WERI-Rb-1 (cell line): ENCODE results near the gene CAP2.
"Not testable (repeated sequence)": the region's sequence is repeated elsewhere in the genome, so short reads cannot be mapped to it uniquely, and the experiment has no call there.

Experiments
- DNase-seq: peaks from one replicate; pipeline ENCODE4 v3.0.0-alpha.2; 2020
- H3K27ac ChIP-seq: fragments of 250-450 bp; sonication (Bioruptor Pico); 2 replicates; pipeline ENCODE4 v1.5.1; 2020; ENCODE audit warnings: mild to moderate bottlenecking, moderate library complexity
- H3K27me3 ChIP-seq: fragments of 250-450 bp; sonication (Bioruptor Pico); 2 replicates; pipeline ENCODE4 v1.5.1; 2021; ENCODE audit warnings: mild to moderate bottlenecking, low read depth, moderate library complexity; ENCODE audit not compliant: insufficient read depth, severe bottlenecking
- H3K36me3 ChIP-seq: fragments of 250-450 bp; sonication (Bioruptor Pico); 2 replicates; pipeline ENCODE4 v1.5.1; 2020; ENCODE audit warnings: mild to moderate bottlenecking, moderate library complexity
- H3K4me3 ChIP-seq: 2 replicates; pipeline ENCODE4 v1.5.1; 2011; ENCODE audit warnings: low read depth, mild to moderate bottlenecking, control low read depth, low read length
- H3K9me3 ChIP-seq: fragments of 250-450 bp; sonication (Bioruptor Pico); 2 replicates; pipeline ENCODE4 v1.5.1; 2021; ENCODE audit warnings: mild to moderate bottlenecking, moderate library complexity; ENCODE audit not compliant: severe bottlenecking
- TF ChIP-seq, protein P1 (sequence below): IDR thresholded peaks from 2 replicates; pipeline ENCODE4 v1.5.1; 2011; ENCODE audit warnings: low read depth, mild to moderate bottlenecking, control low read depth, inconsistent platforms, low read length

The CAP2 gene

DNA sequence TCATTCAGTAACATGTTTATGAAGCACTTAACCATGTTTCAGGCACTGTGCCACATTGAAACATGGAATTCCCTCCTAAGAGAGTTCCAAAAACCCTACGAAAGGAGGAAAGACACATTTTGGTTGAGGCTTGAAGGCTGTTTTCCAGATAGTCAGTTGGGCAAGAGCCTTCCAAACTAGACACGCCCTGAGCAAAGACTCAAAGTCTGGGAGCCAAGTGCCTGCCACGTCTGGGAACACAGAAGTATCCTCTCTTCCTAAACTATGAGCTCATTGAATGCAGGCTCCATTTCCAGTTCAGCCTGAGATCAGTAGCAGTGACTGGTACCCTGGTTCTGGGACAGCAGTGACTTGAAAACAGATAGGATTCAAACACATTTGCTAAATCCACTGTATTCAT is 132.2 kb downstream of the CAP2 start:
- TF ChIP-seq, protein P1, sequence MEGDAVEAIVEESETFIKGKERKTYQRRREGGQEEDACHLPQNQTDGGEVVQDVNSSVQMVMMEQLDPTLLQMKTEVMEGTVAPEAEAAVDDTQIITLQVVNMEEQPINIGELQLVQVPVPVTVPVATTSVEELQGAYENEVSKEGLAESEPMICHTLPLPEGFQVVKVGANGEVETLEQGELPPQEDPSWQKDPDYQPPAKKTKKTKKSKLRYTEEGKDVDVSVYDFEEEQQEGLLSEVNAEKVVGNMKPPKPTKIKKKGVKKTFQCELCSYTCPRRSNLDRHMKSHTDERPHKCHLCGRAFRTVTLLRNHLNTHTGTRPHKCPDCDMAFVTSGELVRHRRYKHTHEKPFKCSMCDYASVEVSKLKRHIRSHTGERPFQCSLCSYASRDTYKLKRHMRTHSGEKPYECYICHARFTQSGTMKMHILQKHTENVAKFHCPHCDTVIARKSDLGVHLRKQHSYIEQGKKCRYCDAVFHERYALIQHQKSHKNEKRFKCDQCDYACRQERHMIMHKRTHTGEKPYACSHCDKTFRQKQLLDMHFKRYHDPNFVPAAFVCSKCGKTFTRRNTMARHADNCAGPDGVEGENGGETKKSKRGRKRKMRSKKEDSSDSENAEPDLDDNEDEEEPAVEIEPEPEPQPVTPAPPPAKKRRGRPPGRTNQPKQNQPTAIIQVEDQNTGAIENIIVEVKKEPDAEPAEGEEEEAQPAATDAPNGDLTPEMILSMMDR = no peak
- Histone ChIP-seq H3K9me3 (no peaks in the 10 kb centered on the region), H3K36me3 (no peaks in the 10 kb centered on the region), H3K4me3 (no peak overlapping the region), H3K27me3 (no peaks in the 10 kb centered on the region), H3K27ac (no peak overlapping the region)
- DNase-seq = no peak

DNA sequence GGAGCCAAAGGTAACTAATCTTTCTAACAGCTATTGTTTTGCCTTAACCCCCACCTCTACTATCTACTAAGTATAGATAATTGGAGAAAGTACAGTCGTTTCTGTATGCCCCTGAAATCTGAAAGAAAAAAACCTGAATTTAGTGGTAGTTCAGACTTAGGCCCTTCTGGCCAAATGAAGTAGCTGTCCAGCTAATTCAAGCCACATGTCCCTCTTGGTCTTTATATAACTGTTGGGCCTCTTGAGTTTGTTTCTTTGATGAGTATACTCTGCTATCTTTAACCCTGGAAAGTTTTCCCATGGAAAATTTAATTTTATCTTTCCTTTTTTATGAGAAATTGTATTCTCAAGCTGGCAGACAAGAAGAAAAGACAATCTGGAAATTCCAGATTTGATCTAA is 133.7 kb downstream of the CAP2 start:
- Histone ChIP-seq H3K9me3 (no peaks in the 10 kb centered on the region), H3K36me3 (no peaks in the 10 kb centered on the region), H3K4me3 (no peak overlapping the region), H3K27ac (no peak overlapping the region), H3K27me3 (no peaks in the 10 kb centered on the region)
- no peak for DNase-seq
- TF ChIP-seq, protein P1 = no peak

DNA sequence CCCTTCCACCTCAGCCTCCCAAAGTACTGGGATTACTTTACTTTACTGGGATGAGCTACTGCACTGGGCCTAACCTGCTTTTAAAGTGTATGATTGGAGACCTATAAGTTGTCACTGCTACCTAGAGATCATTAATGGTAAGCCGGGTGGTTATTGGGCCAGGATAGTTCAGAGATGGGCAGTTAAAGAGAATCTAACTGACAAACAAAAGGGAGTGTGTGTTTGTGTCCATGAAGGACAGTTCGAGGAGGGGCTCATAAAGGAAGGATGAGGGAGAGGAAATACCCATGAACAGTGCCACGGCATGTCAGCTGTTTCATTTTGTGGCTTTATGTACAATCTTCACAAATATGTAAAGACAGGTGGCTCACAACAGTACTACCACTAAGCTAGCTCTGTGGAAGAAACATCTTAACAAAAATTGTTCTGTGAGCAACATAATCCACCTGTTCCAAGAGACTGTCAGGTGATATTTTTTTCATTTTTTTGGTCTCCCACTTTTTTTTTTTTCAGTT is 137.0 kb downstream of the CAP2 start:
- TF ChIP-seq, protein P1 = no peak
- Histone ChIP-seq H3K27me3 (no peaks in the 10 kb centered on the region), H3K36me3 (no peaks in the 10 kb centered on the region), H3K27ac (no peak overlapping the region), H3K9me3 (no peaks in the 10 kb centered on the region), H3K4me3 (no peak overlapping the region)
- no peak for DNase-seq

DNA sequence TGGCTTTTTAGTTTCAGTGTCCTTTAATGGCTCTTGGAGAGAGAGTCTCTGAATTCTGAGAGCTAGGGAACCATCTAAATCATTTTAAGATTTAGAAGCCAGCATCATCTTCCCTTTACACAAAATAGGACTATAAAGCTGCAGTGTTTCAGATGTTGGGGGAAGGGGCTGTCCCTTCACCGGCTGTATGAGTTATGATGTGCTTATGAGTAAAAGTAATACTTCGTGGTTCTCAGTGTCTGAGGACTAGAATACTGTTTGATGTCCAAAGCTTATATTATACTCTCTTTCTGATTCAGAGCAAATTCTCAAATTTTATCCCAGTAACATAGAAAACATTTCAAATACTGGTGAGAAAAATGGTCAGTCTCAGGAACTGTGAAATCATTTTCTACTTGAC is 143.2 kb downstream of the CAP2 start:
- no peaks in the 10 kb centered on the region for H3K9me3 ChIP-seq
- DNase-seq = no peak
- H3K36me3 ChIP-seq = no peaks in the 10 kb centered on the region
- TF ChIP-seq, protein P1 = no peak
- no peak overlapping the region for H3K27ac ChIP-seq
- no peaks in the 10 kb centered on the region for H3K27me3 ChIP-seq
- H3K4me3 ChIP-seq = no peak overlapping the region

DNA sequence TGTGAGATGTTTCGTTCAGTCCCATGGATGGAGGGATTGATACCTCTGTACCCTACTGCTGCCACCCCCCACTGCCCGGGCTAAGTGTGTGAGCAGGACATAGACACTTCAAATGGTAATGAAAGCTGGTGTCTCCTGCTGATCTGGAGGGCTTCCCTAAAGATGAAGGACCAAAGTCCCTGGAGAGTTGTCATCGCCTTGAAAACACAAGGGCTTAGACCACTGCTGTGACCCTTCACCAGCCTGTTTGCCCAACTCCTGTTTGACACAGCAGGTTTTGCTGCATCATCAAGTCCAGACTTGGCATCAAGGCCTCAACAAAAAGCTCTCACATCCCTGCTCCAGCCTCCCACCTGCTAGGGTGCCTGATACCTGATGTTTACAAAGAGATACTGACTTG is 148.8 kb downstream of the CAP2 start:
- Histone ChIP-seq H3K36me3 (no peaks in the 10 kb centered on the region), H3K27me3 (no peaks in the 10 kb centered on the region), H3K9me3 (no peaks in the 10 kb centered on the region), H3K4me3 (no peak overlapping the region), H3K27ac (no peak overlapping the region)
- TF ChIP-seq, protein P1 = no peak
- no peak for DNase-seq

DNA sequence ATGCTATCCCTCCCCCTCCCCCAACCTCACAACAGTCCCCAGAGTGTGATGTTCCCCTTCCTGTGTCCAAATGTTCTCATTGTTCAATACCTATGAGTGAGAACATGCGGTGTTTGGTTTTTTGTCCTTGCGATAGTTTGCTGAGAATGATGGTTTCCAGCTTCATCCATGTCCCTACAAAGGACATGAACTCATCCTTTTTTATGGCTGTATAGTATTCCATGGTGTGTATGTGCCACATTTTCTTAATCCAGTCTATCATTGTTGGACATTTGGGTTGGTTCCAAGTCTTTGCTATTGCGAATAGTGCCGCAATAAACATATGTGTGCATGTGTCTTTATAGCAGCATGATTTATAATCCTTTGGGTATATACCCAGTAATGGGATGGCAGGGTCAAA is 152.3 kb downstream of the CAP2 start:
- not testable (repeated sequence) for H3K9me3 ChIP-seq, DNase-seq, H3K27ac ChIP-seq, H3K36me3 ChIP-seq, H3K4me3 ChIP-seq, H3K27me3 ChIP-seq
